Neuronal stem cell (in vitro differentiated cells): ENCODE results near the gene ACAT2.

Experiments
- DNase-seq: peaks from one replicate; pipeline ENCODE4 v3.0.0-alpha.2; 2013; ENCODE audit warnings: low spot score
- H2AFZ ChIP-seq: one replicate; pipeline ENCODE4 v1.6.1; 2013; ENCODE audit warnings: mild to moderate bottlenecking, low read length, inconsistent platforms
- H2AK5ac ChIP-seq: 2 replicates; pipeline ENCODE4 v1.6.1; 2013; ENCODE audit warnings: low read depth, mild to moderate bottlenecking, inconsistent platforms, low read length, moderate library complexity, mixed read lengths
- H2BK120ac ChIP-seq: 2 replicates; pipeline ENCODE4 v1.6.1; 2013; ENCODE audit warnings: low read depth, mild to moderate bottlenecking, inconsistent platforms, low read length, moderate library complexity, mixed read lengths
- H2BK12ac ChIP-seq: one replicate; pipeline ENCODE4 v1.6.1; 2013; ENCODE audit warnings: low read length, inconsistent platforms
- H2BK15ac ChIP-seq: 2 replicates; pipeline ENCODE4 v1.6.1; 2013; ENCODE audit warnings: mild to moderate bottlenecking, low read length, inconsistent platforms, mixed read lengths
- H2BK5ac ChIP-seq: one replicate; pipeline ENCODE4 v1.6.1; 2013; ENCODE audit warnings: inconsistent platforms, mild to moderate bottlenecking, low read length, moderate library complexity
- H3K14ac ChIP-seq: one replicate; pipeline ENCODE4 v1.6.1; 2013; ENCODE audit warnings: low read length, inconsistent platforms
- H3K18ac ChIP-seq: 2 replicates; pipeline ENCODE4 v1.6.1; 2013; ENCODE audit warnings: low read length, inconsistent platforms
- H3K23ac ChIP-seq: 2 replicates; pipeline ENCODE4 v1.6.1; 2013; ENCODE audit warnings: low read depth, mild to moderate bottlenecking, mixed read lengths, low read length, inconsistent platforms; ENCODE audit not compliant: poor library complexity
- H3K27ac ChIP-seq: replicated peaks from 3 replicates; pipeline ENCODE4 v1.5.1; 2013; ENCODE audit warnings: low read length, inconsistent platforms
- H3K27me3 ChIP-seq, 3 experiments: 2 replicates each; pipeline ENCODE4 v1.6.1; 2013; ENCODE audit warnings: low read length in 3 of 3, mild to moderate bottlenecking in 2 of 3, inconsistent platforms in 1 of 3, low read depth in 1 of 3, mixed read lengths in 1 of 3, moderate library complexity in 1 of 3; ENCODE audit not compliant: control insufficient read depth in 3 of 3, insufficient read depth in 3 of 3
- H3K36me3 ChIP-seq, 2 donors: replicated peaks in 1 of 2; 2 replicates each; pipeline ENCODE4 v1.6.1; 2013; ENCODE audit warnings: low read length in 2 of 2; ENCODE audit not compliant: control insufficient read depth in 2 of 2, insufficient read depth in 2 of 2
- H3K4ac ChIP-seq: 2 replicates; pipeline ENCODE4 v1.6.1; 2013; ENCODE audit warnings: inconsistent platforms, mild to moderate bottlenecking, low read length, moderate library complexity
- H3K4me1 ChIP-seq, 2 donors: 1 replicate in 1 of 2; 2 replicates in 1 of 2; pipeline ENCODE4 v1.6.1; 2013; ENCODE audit warnings: low read length in 2 of 2, low read depth in 1 of 2; ENCODE audit not compliant: control insufficient read depth in 2 of 2, insufficient read depth in 1 of 2
- H3K4me2 ChIP-seq: one replicate; pipeline ENCODE4 v1.6.1; 2013; ENCODE audit warnings: mild to moderate bottlenecking, low read length, inconsistent platforms; ENCODE audit not compliant: insufficient read depth, poor library complexity, severe bottlenecking
- H3K4me3 ChIP-seq, 2 donors: 2 replicates each; pipeline ENCODE4 v1.5.1; 2013; ENCODE audit warnings: low read length in 2 of 2, mild to moderate bottlenecking in 2 of 2, inconsistent platforms in 1 of 2, moderate library complexity in 1 of 2
- H3K79me1 ChIP-seq: one replicate; pipeline ENCODE4 v1.6.1; 2013; ENCODE audit warnings: low read depth, mild to moderate bottlenecking, inconsistent platforms, low read length, moderate library complexity
- H3K9ac ChIP-seq: one replicate; pipeline ENCODE4 v1.6.1; 2013; ENCODE audit warnings: mild to moderate bottlenecking, low read depth, low read length, inconsistent platforms; ENCODE audit not compliant: poor library complexity
- H3K9me3 ChIP-seq, 2 donors: replicated peaks in 1 of 2; 2 replicates each; pipeline versions ENCODE3 to v1.6.1; 2013; ENCODE audit warnings: low read length in 2 of 2, mild to moderate bottlenecking in 2 of 2, inconsistent platforms in 1 of 2, low read depth in 1 of 2, mixed read lengths in 1 of 2, moderate library complexity in 1 of 2; ENCODE audit not compliant: control insufficient read depth in 2 of 2, insufficient read depth in 1 of 2
- H4K8ac ChIP-seq: one replicate; pipeline ENCODE4 v1.6.1; 2013; ENCODE audit warnings: low read depth, mild to moderate bottlenecking, inconsistent platforms, low read length, moderate library complexity
- H4K91ac ChIP-seq: one replicate; pipeline ENCODE4 v1.6.1; 2013; ENCODE audit warnings: low read length, low read depth, mild to moderate bottlenecking, inconsistent platforms; ENCODE audit not compliant: poor library complexity
- WGBS, 2 donors: extraction: QIAGEN DNeasy Blood & Tissue Kit; methylation state at CpG; one replicate each; pipeline ENCODE4 v1.1.7; 2013; ENCODE audit warnings: missing lambda C conversion rate in 2 of 2, mixed read lengths in 1 of 2; ENCODE audit not compliant: insufficient read length in 2 of 2, insufficient replicate concordance in 1 of 2; ENCODE audit errors: extremely low coverage in 2 of 2; 5-methylcytosine and 5-hydroxymethylcytosine counted together

ACAT2 gene

DNA sequence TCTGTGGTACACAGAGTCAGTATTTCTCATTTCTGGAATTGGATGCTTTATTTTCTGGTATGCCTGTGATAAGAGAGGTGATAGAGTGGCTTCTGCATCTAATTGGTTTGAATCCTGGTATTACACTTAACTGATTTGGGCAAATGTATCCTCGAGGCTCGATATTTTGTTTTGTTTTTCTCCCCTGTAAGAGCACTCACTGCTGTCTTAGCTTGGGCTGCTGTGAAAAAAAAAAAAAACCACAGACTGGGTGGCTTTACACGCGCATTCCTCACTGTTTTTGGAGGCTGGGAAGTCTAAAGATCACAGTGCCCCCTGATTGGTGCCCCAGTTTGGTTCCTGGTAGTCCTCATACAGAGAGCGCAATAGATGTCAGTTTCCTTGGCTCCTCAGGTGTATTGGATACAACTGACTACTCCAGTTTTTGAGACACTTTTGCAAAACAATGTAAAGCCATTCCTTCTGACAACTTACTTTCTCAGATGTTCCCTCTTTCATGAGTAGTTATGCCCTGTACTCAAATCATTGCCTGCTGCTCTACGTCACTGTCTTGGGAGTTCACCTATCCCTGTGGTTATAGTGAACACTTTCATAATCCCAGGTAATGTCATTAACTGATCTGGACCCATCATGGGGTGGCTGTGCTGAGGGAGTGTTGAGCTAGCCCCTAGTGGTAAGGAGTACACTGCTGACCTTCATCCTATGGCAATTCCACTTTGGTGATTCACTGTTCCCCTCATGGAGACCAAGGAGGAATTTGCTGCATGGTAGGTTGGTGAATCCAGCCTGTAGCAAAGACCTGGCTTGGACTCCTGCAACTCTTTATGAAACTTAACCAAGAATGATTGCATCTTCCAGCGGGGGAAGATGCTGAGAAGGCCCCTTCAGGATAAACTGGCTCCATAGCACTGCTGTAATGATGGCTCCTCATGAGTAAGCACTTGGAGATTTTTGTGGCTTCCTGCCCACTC, 3.5 kb upstream of the ACAT2 start:
- H3K79me1 ChIP-seq: peaks cover 5% of the 10 kb centered on the region
- no peak overlapping the region for H2BK5ac ChIP-seq
- DNase-seq: no peak

GRCh38 chr6:159759645-159760044, 2.2 kb upstream of the ACAT2 start:
- Histone ChIP-seq H3K18ac (no peak overlapping the region), H2BK5ac (no peak overlapping the region), H2AK5ac (no peak overlapping the region), H3K4ac (no peak overlapping the region), H3K36me3 (peaks cover 27 to 78% of the 10 kb centered on the region in 2 donors), H3K27ac (peak overlapping the region; percentile 84), H3K4me3 (no peak overlapping the region), H2BK120ac (no peak overlapping the region), H4K8ac (no peak overlapping the region), H3K14ac (no peak overlapping the region), H3K4me1 (peaks cover 16 to 25% of the 10 kb centered on the region in 2 donors), H3K9ac (no peak overlapping the region), H2BK12ac (no peak overlapping the region), H3K27me3 (no peaks in the 10 kb centered on the region), H3K79me1 (peaks cover 8% of the 10 kb centered on the region), H3K23ac (no peak overlapping the region), H4K91ac (no peak overlapping the region), H2AFZ (no peak overlapping the region), H2BK15ac (no peak overlapping the region), H3K9me3 (no peaks in the 10 kb centered on the region), H3K4me2 (no peak overlapping the region)
- DNase-seq: no peak
- WGBS, 2 donors: no CpG with 5 or more reads among the region's 2 CpGs

More for the DNA sequence above, 3.5 kb upstream of the ACAT2 start:
- no peaks in the 10 kb centered on the region for H3K9me3 ChIP-seq
- WGBS, 2 donors: no CpG with 5 or more reads among the region's 7 CpGs
- H3K18ac ChIP-seq: no peak overlapping the region
- H2BK120ac ChIP-seq: no peak overlapping the region
- H4K8ac ChIP-seq: no peak overlapping the region
- H3K14ac ChIP-seq: no peak overlapping the region
- H4K91ac ChIP-seq: no peak overlapping the region
- H3K27ac ChIP-seq: no peak overlapping the region
- no peak overlapping the region for H2AK5ac ChIP-seq
- no peak overlapping the region for H2BK15ac ChIP-seq
- peaks cover 24 to 79% of the 10 kb centered on the region in 2 donors for H3K36me3 ChIP-seq
- no peaks in the 10 kb centered on the region for H3K27me3 ChIP-seq
- H2AFZ ChIP-seq: no peak overlapping the region
- H3K9ac ChIP-seq: no peak overlapping the region
- H2BK12ac ChIP-seq: no peak overlapping the region
- no peak overlapping the region for H3K23ac ChIP-seq
- no peak overlapping the region for H3K4me2 ChIP-seq
- H3K4ac ChIP-seq: no peak overlapping the region
- no peak overlapping the region for H3K4me3 ChIP-seq
- H3K4me1 ChIP-seq: peaks cover 15 to 21% of the 10 kb centered on the region in 2 donors

- peak overlapping the region; percentile 72 for H3K4me2 ChIP-seq
- H4K8ac ChIP-seq: no peak overlapping the region
- H3K18ac ChIP-seq: no peak overlapping the region
- H3K14ac ChIP-seq: no peak overlapping the region
- no peaks in the 10 kb centered on the region for H3K9me3 ChIP-seq
- DNase-seq: peak; percentile 41
- no peak overlapping the region for H2BK15ac ChIP-seq
- H3K4ac ChIP-seq: no peak overlapping the region
- H3K23ac ChIP-seq: no peak overlapping the region
- peaks cover 24 to 78% of the 10 kb centered on the region in 2 donors for H3K36me3 ChIP-seq
- H4K91ac ChIP-seq: no peak overlapping the region
- peak overlapping the region in 1 of 2 donors; percentile 75 for H3K4me3 ChIP-seq
- no peak overlapping the region for H2BK120ac ChIP-seq
- H2AFZ ChIP-seq: no peak overlapping the region
- no CpG with 5 or more reads among the region's 3 CpGs for WGBS, 2 donors
- no peak overlapping the region for H2BK12ac ChIP-seq
- no peaks in the 10 kb centered on the region for H3K27me3 ChIP-seq
- H3K27ac ChIP-seq: peak overlapping the region; percentile 84
- H3K9ac ChIP-seq: no peak overlapping the region
- H2AK5ac ChIP-seq: no peak overlapping the region
- peaks cover 16 to 28% of the 10 kb centered on the region in 2 donors for H3K4me1 ChIP-seq
- no peak overlapping the region for H2BK5ac ChIP-seq
- H3K79me1 ChIP-seq: peaks cover 9% of the 10 kb centered on the region
Measured at GRCh38 chr6:159760602-159761057, 1.2 kb upstream of the ACAT2 start.
